Skeletal muscle satellite cell (primary cell): Measurements from ENCODE around the gene TTLL1.
"Not testable (repeated sequence)": the region's sequence is repeated elsewhere in the genome, so short reads cannot be mapped to it uniquely, and the experiment has no call there.

Experiments used
- H3K27me3 ChIP-seq: 2 replicates; pipeline ENCODE4 v1.7.0; 2013; ENCODE audit warnings: low read length; ENCODE audit not compliant: control insufficient read depth, insufficient read depth
- H3K36me3 ChIP-seq: 2 replicates; pipeline ENCODE4 v1.7.0; 2013; ENCODE audit warnings: mild to moderate bottlenecking, control low read depth, low read length; ENCODE audit not compliant: insufficient read depth
- H3K4me1 ChIP-seq: 2 replicates; pipeline ENCODE4 v1.7.0; 2013; ENCODE audit warnings: low read length; ENCODE audit not compliant: control insufficient read depth, insufficient read depth
- H3K4me2 ChIP-seq: 2 replicates; pipeline ENCODE4 v1.7.0; 2013; ENCODE audit warnings: mild to moderate bottlenecking, low read length
- H3K4me3 ChIP-seq: 2 replicates; pipeline ENCODE4 v1.7.0; 2013; ENCODE audit warnings: low read length
- H3K9ac ChIP-seq: 2 replicates; pipeline ENCODE4 v1.7.0; 2013; ENCODE audit warnings: mild to moderate bottlenecking, low read depth, low read length, moderate library complexity
- H3K9me3 ChIP-seq: replicated peaks from 2 replicates; pipeline ENCODE4 v1.7.0; 2013; ENCODE audit warnings: mild to moderate bottlenecking, control low read depth, low read length

Gene TTLL1

GRCh38 chr22:42996646-42997365 lies 92.4 kb downstream of the TTLL1 start:
- H3K27me3 ChIP-seq: no peaks in the 10 kb centered on the region
- H3K9ac ChIP-seq: peak overlapping the region; percentile 9
- no peak overlapping the region for H3K4me3 ChIP-seq
- H3K4me1 ChIP-seq: peaks cover 75% of the 10 kb centered on the region
- H3K36me3 ChIP-seq: no peaks in the 10 kb centered on the region
- no peak overlapping the region for H3K4me2 ChIP-seq
- no peaks in the 10 kb centered on the region for H3K9me3 ChIP-seq

DNA sequence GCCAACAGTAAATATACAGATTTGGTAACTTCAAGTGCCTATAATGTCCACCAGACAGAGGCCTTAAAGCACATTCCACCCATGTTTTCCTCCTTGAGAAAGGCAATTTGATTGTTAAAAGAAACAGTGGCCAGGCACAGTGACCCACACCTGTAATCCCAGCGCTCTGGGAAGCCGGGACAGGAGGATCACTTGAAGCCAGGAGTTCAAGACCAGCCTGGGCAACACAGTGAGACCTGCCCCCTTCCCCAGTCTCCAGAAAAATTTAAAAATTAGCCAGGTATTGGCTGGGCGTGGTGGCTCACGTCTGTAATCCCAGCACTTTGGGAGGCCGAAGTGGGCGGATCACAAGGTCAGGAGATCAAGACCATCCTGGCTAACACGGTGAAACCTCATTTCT lies 93.5 kb downstream of the TTLL1 start:
- not testable (repeated sequence) for H3K27me3 ChIP-seq, H3K36me3 ChIP-seq, H3K9me3 ChIP-seq, H3K4me3 ChIP-seq
- Histone ChIP-seq H3K4me1 (peaks cover 75% of the 10 kb centered on the region), H3K9ac (peak overlapping the region; percentile 19), H3K4me2 (peak overlapping the region; percentile 90)

- H3K27me3 ChIP-seq: no peaks in the 10 kb centered on the region
- peak overlapping the region; percentile 65 for H3K4me3 ChIP-seq
- H3K4me1 ChIP-seq: peaks cover 74% of the 10 kb centered on the region
- H3K9me3 ChIP-seq: no peaks in the 10 kb centered on the region
- peak overlapping the region; percentile 90 for H3K4me2 ChIP-seq
- no peaks in the 10 kb centered on the region for H3K36me3 ChIP-seq
- peak overlapping the region; percentile 81 for H3K9ac ChIP-seq
These were observed 94.2 kb downstream of the TTLL1 start for GRCh38 chr22:42994917-42995562.

DNA sequence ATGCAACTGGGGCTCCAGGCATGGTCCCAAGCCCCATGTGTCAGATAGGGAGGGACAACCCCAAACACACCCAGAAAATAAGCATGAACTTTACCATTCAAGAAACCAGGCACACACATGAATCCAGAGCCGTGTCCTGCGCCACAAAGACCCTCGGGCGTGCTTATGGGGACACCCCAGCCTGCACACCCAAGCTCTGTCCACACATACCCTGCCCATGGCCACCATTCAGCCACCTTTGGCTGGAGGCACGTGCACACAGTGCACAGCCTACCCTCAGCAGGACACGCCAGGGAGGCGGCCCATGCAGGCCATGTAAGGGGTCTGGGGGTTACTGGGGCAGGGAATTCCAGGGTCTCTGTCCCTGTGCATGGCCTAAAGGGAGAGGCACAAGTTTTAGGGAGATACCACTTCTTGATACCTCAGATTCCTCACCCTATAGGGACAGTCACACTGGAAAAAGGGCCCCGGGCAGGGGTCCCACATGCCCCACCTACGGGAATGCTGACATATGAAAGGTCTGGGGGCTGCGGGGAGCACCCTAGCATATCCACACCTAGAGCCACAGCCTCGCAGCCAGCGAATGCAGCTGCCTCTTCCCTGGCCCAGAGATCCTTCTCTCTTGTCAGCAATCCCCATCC lies 94.8 kb downstream of the TTLL1 start:
- no peaks in the 10 kb centered on the region for H3K9me3 ChIP-seq
- peaks cover 69% of the 10 kb centered on the region for H3K4me1 ChIP-seq
- H3K36me3 ChIP-seq: no peaks in the 10 kb centered on the region
- H3K27me3 ChIP-seq: no peaks in the 10 kb centered on the region
- peak overlapping the region; percentile 65 for H3K4me3 ChIP-seq
- peak overlapping the region; percentile 90 for H3K4me2 ChIP-seq
- peak overlapping the region; percentile 81 for H3K9ac ChIP-seq

DNA sequence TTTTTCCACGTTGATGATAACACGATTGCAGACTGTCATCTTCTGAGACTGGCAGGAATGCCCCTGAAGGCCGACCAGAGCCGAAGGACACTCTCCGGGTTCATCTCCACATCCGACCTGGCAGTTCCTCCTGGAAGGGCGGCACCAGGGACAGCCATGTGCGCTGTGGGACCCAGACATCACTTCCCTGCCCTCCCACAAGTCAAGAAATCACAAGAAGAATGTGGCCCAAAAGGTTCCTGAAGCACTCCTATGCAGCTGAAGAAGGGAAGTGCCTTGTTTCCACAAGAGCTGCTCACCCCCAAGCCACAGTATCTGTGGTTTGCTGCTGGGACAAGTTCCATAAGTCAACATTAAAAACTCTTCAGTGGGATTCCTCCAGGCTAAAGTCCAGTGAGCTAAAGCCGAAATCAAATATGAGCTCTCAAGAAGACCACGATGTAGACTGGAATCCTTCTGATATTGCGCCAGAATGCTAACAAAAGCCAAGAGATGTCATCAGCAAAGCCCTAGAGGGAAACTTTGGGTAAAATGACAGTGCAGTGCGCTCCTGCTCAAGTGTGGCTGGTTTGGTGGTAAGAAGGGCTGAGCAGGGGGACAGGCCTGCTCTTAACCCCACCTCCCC lies 95.4 kb downstream of the TTLL1 start:
- no peaks in the 10 kb centered on the region for H3K36me3 ChIP-seq
- H3K4me1 ChIP-seq: peaks cover 69% of the 10 kb centered on the region
- H3K27me3 ChIP-seq: no peaks in the 10 kb centered on the region
- peak overlapping the region; percentile 90 for H3K4me2 ChIP-seq
- peak overlapping the region; percentile 65 for H3K4me3 ChIP-seq
- H3K9ac ChIP-seq: peak overlapping the region; percentile 3
- H3K9me3 ChIP-seq: no peaks in the 10 kb centered on the region

DNA sequence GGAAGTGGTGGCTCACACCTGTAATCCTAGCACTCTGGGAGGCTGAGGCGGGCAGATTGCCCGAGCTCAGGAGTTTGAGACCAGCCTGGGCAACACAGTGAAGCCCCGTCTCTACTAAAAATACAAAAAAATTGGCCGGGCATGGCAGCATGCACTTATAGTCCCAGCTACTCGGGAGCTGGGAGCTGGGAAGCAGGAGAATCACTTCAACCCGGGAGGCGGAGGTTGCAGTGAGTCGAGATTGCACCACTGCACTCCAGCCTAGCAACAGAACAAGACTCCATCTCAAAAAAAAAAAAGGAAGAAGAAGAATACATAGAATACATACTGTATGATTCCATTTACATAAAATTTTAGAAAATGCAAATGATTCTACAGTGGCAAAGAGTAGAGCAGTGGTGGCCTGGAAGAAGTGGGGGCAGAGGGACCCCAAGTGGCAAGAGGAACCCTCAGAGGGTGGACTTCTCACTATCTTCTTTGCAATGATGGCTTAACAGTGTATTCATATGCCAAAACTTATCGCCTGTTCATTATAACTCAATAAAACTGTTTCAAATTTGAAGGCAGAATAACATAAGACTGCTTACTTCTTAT lies 96.2 kb downstream of the TTLL1 start:
- Histone ChIP-seq H3K4me1 (peaks cover 62% of the 10 kb centered on the region), H3K9ac (no peak overlapping the region), H3K27me3 (no peaks in the 10 kb centered on the region), H3K4me2 (no peak overlapping the region), H3K36me3 (no peaks in the 10 kb centered on the region), H3K4me3 (no peak overlapping the region), H3K9me3 (no peaks in the 10 kb centered on the region)

- H3K27me3 ChIP-seq: no peaks in the 10 kb centered on the region
- H3K4me1 ChIP-seq: peaks cover 56% of the 10 kb centered on the region
These were observed 97.1 kb downstream of the TTLL1 start for GRCh38 chr22:42992092-42992491.

DNA sequence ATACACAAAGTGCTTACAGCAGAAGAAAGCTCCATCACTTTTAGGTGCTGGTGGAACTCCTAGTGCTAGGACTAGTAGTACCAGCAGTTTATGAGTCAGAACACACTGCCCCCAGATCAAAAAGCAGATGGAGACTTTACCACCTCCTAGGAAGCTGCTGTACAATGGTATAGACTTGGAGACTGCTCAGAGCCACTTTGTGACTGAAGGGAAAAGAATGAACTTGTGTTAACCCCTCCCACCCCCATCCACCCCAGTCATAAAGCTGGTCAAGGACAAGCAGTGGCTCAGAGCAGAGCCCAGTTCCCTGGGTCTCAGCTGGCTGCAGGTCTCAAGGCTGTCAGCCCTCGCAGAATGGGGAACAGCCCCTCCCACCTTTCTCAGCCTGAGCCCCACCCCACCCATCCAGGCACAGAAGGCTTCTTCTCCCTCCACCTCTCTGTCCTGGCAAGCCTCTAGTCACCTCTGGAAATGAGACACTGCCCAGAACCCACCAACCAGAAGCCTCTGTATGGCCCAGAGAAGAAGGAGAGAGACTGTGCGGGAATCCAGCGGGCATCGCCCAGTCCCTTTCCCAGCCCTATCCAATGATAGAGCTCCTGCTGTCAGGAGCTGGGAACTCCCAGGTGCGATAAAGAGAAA lies 98.1 kb downstream of the TTLL1 start:
- Histone ChIP-seq H3K4me1 (peaks cover 47% of the 10 kb centered on the region), H3K27me3 (no peaks in the 10 kb centered on the region), H3K9ac (peak overlapping the region; percentile 55)

More at GRCh38 chr22:42992092-42992491, 97.1 kb downstream of the TTLL1 start:
- H3K9ac ChIP-seq: no peak overlapping the region
- no peak overlapping the region for H3K4me3 ChIP-seq
- no peaks in the 10 kb centered on the region for H3K36me3 ChIP-seq
- no peaks in the 10 kb centered on the region for H3K9me3 ChIP-seq
- no peak overlapping the region for H3K4me2 ChIP-seq

DNA sequence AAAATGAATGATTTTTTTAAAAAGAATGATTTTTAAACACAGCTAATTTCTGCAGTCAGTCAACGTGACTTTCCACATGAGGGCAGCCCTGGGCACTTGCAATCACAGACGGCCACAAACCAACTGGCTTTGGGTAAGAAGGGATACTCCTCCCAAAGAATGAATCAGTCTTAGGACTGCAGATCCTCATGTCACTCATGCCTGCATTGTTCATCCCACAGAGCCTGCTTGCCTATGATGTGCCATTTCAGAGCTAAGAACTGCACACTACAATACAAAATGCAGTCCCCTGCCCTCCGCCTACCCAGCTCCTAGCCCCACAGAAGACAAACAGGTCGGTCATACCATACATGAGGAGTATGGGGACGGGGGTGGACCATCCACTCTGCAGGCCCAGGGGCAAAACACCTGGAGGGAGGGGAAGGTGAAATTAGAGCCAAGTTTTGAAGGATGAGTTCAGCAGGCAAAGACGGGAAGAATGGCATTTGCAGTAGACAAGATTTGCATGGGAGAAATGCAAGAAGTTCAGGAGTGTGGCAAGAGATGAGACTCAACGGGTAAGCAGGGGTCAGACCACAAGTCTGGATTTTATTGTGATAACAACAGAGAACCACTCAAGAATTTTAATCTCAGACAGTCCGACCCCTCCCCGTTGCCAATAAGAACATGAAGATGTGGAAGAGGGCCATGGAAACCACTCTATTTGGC lies 98.9 kb downstream of the TTLL1 start:
- no peaks in the 10 kb centered on the region for H3K36me3 ChIP-seq
- no peaks in the 10 kb centered on the region for H3K27me3 ChIP-seq
- H3K4me2 ChIP-seq: peak overlapping the region; percentile 75
- peak overlapping the region; percentile 55 for H3K9ac ChIP-seq
- peaks cover 40% of the 10 kb centered on the region for H3K4me1 ChIP-seq
- peak overlapping the region; percentile 51 for H3K4me3 ChIP-seq
- H3K9me3 ChIP-seq: no peaks in the 10 kb centered on the region

More for the DNA sequence above, 98.1 kb downstream of the TTLL1 start:
- Histone ChIP-seq H3K4me2 (peak overlapping the region; percentile 75), H3K9me3 (no peaks in the 10 kb centered on the region), H3K4me3 (peak overlapping the region; percentile 51), H3K36me3 (no peaks in the 10 kb centered on the region)
